ENCODE data around the gene CFAP221. TPM values are rescaled to one million over a fixed set of nuclear protein-coding genes. Genes with fewer than 3 reads are reported as not detected.

Gene CFAP221
- total and polyA plus RNA-seq, 2 experiments from 2014 or later: 0.16 TPM; not detected in 1

GRCh38 chr2:119527999-119528398 is 16.2 kb upstream of the CFAP221 start:
- H3K79me2 ChIP-seq (ENCODE audit: insufficient read depth): no peaks in the 10 kb centered on the region
- 46 to 58% methylated on average over 2 of the region's 2 CpGs for WGBS, 2 experiments (ENCODE audit: low coverage in 1 of 2, low lambda C conversion rate in 2 of 2, missing lambda C conversion rate in 2 of 2)
- H3K27me3 ChIP-seq (replicated peaks; ENCODE audit: insufficient read depth): peaks cover 65% of the 10 kb centered on the region
- TF ChIP-seq EZH2 (IDR thresholded peaks at IDR 0.05; ENCODE audit: insufficient read depth, poor library complexity, severe bottlenecking) (no peak), EZH2phosphoT487 (IDR thresholded peaks at IDR 0.05; ENCODE audit: insufficient read depth, low read depth) (no peak)
- no peaks in the 10 kb centered on the region for H3K36me3 ChIP-seq (ENCODE audit: low read depth)
- H3K27ac ChIP-seq: no peak overlapping the region
- no peak overlapping the region for H3K4me3 ChIP-seq
- DNase-seq: no peak
- no peaks in the 10 kb centered on the region for H3K9me2 ChIP-seq (ENCODE audit: insufficient read depth)
- H3F3A ChIP-seq (ENCODE audit: insufficient read depth): no peaks in the 10 kb centered on the region
- no peak overlapping the region for H3K9ac ChIP-seq
- H2AFZ ChIP-seq: no peak overlapping the region
- in situ Hi-C loops (cut with MboI): no loop called here
- no peaks in the 10 kb centered on the region for H3K9me3 ChIP-seq (ENCODE audit: low read depth)
- no peak overlapping the region for H3K4me2 ChIP-seq (ENCODE audit: unreplicated experiment)
- H4K20me1 ChIP-seq (ENCODE audit: insufficient read depth): no peaks in the 10 kb centered on the region
- H3K4me1 ChIP-seq (ENCODE audit: insufficient read depth): no peaks in the 10 kb centered on the region

GRCh38 chr2:119531292-119531691 is 13.0 kb upstream of the CFAP221 start:
- H3K9ac ChIP-seq: no peak overlapping the region
- no peak for DNase-seq
- peaks cover 33% of the 10 kb centered on the region for H3K27me3 ChIP-seq (replicated peaks; ENCODE audit: insufficient read depth)
- no peaks in the 10 kb centered on the region for H4K20me1 ChIP-seq (ENCODE audit: insufficient read depth)
- H3K27ac ChIP-seq: no peak overlapping the region
- no peaks in the 10 kb centered on the region for H3K36me3 ChIP-seq (ENCODE audit: low read depth)
- no peaks in the 10 kb centered on the region for H3F3A ChIP-seq (ENCODE audit: insufficient read depth)
- TF ChIP-seq EZH2phosphoT487 (IDR thresholded peaks at IDR 0.05; ENCODE audit: insufficient read depth, low read depth) (no peak), EZH2 (IDR thresholded peaks at IDR 0.05; ENCODE audit: insufficient read depth, poor library complexity, severe bottlenecking) (no peak)
- H3K4me2 ChIP-seq (ENCODE audit: unreplicated experiment): no peak overlapping the region
- no peaks in the 10 kb centered on the region for H3K4me1 ChIP-seq (ENCODE audit: insufficient read depth)
- H3K79me2 ChIP-seq (ENCODE audit: insufficient read depth): no peaks in the 10 kb centered on the region
- WGBS, 2 experiments (ENCODE audit: low coverage in 1 of 2, low lambda C conversion rate in 2 of 2, missing lambda C conversion rate in 2 of 2): 18 to 24% methylated on average over 3 of the region's 3 CpGs
- in situ Hi-C loops (cut with MboI): no loop called here
- H2AFZ ChIP-seq: no peak overlapping the region
- no peaks in the 10 kb centered on the region for H3K9me3 ChIP-seq (ENCODE audit: low read depth)
- H3K9me2 ChIP-seq (ENCODE audit: insufficient read depth): no peaks in the 10 kb centered on the region
- H3K4me3 ChIP-seq: no peak overlapping the region

- TF ChIP-seq EZH2 (IDR thresholded peaks at IDR 0.05; ENCODE audit: insufficient read depth, poor library complexity, severe bottlenecking) (no peak), EZH2phosphoT487 (IDR thresholded peaks at IDR 0.05; ENCODE audit: insufficient read depth, low read depth) (no peak)
- in situ Hi-C loops (cut with MboI): no loop called here
Observed at GRCh38 chr2:119533560-119533959, 10.7 kb upstream of the CFAP221 start.

GRCh38 chr2:119536211-119536610 is 8.0 kb upstream of the CFAP221 start:
- no peaks in the 10 kb centered on the region for H3F3A ChIP-seq (ENCODE audit: insufficient read depth)
- H3K4me2 ChIP-seq (ENCODE audit: unreplicated experiment): no peak overlapping the region
- no peak overlapping the region for H3K9ac ChIP-seq
- no peaks in the 10 kb centered on the region for H3K79me2 ChIP-seq (ENCODE audit: insufficient read depth)
- WGBS, 2 experiments (ENCODE audit: low coverage in 1 of 2, low lambda C conversion rate in 2 of 2, missing lambda C conversion rate in 2 of 2): 18 to 22% methylated on average over 6 of the region's 6 CpGs
- no peaks in the 10 kb centered on the region for H3K4me1 ChIP-seq (ENCODE audit: insufficient read depth)
- TF ChIP-seq EZH2 (IDR thresholded peaks at IDR 0.05; ENCODE audit: insufficient read depth, poor library complexity, severe bottlenecking) (no peak), EZH2phosphoT487 (IDR thresholded peaks at IDR 0.05; ENCODE audit: insufficient read depth, low read depth) (no peak)
- no peaks in the 10 kb centered on the region for H3K9me2 ChIP-seq (ENCODE audit: insufficient read depth)
- no peak overlapping the region for H2AFZ ChIP-seq
- H3K36me3 ChIP-seq (ENCODE audit: low read depth): no peaks in the 10 kb centered on the region
- in situ Hi-C loops (cut with MboI): no loop called here
- no peaks in the 10 kb centered on the region for H4K20me1 ChIP-seq (ENCODE audit: insufficient read depth)
- H3K9me3 ChIP-seq (ENCODE audit: low read depth): no peaks in the 10 kb centered on the region
- H3K4me3 ChIP-seq: no peak overlapping the region
- no peak overlapping the region for H3K27ac ChIP-seq
- H3K27me3 ChIP-seq (replicated peaks; ENCODE audit: insufficient read depth): peaks cover 28% of the 10 kb centered on the region; the same call in 1 of the 2 replicates
- DNase-seq: no peak

More at GRCh38 chr2:119533560-119533959, 10.7 kb upstream of the CFAP221 start:
- WGBS, 2 experiments (ENCODE audit: low coverage in 1 of 2, low lambda C conversion rate in 2 of 2, missing lambda C conversion rate in 2 of 2): 9 to 21% methylated on average over 1 of the region's 1 CpG
- Histone ChIP-seq H3K27me3 (replicated peaks; ENCODE audit: insufficient read depth) (peaks cover 28% of the 10 kb centered on the region; the same call in 1 of the 2 replicates), H3K9me3 (ENCODE audit: low read depth) (no peaks in the 10 kb centered on the region), H3F3A (ENCODE audit: insufficient read depth) (no peaks in the 10 kb centered on the region), H3K36me3 (ENCODE audit: low read depth) (no peaks in the 10 kb centered on the region), H3K27ac (no peak overlapping the region), H3K9me2 (ENCODE audit: insufficient read depth) (no peaks in the 10 kb centered on the region), H2AFZ (no peak overlapping the region), H4K20me1 (ENCODE audit: insufficient read depth) (no peaks in the 10 kb centered on the region), H3K4me1 (ENCODE audit: insufficient read depth) (no peaks in the 10 kb centered on the region), H3K9ac (no peak overlapping the region), H3K4me2 (ENCODE audit: unreplicated experiment) (no peak overlapping the region), H3K79me2 (ENCODE audit: insufficient read depth) (no peaks in the 10 kb centered on the region), H3K4me3 (no peak overlapping the region)
- no peak for DNase-seq

- no peak overlapping the region for H3K9ac ChIP-seq
- H3K9me2 ChIP-seq (ENCODE audit: insufficient read depth): no peaks in the 10 kb centered on the region
- H3K4me2 ChIP-seq (ENCODE audit: unreplicated experiment): no peak overlapping the region
- no peak overlapping the region for H3K27ac ChIP-seq
- H3K9me3 ChIP-seq (ENCODE audit: low read depth): no peaks in the 10 kb centered on the region
- no peaks in the 10 kb centered on the region for H3K36me3 ChIP-seq (ENCODE audit: low read depth)
- no peak overlapping the region for H3K4me3 ChIP-seq
- H3K79me2 ChIP-seq (ENCODE audit: insufficient read depth): no peaks in the 10 kb centered on the region
- DNase-seq: no peak
- H4K20me1 ChIP-seq (ENCODE audit: insufficient read depth): no peaks in the 10 kb centered on the region
- WGBS, 2 experiments (ENCODE audit: low coverage in 1 of 2, low lambda C conversion rate in 2 of 2, missing lambda C conversion rate in 2 of 2): 0 to 9% methylated on average over 1 of the region's 1 CpG
- no peaks in the 10 kb centered on the region for H3F3A ChIP-seq (ENCODE audit: insufficient read depth)
- in situ Hi-C loops (cut with MboI): no loop called here
- H2AFZ ChIP-seq: no peak overlapping the region
- peaks cover 28% of the 10 kb centered on the region; the same call in 1 of the 2 replicates for H3K27me3 ChIP-seq (replicated peaks; ENCODE audit: insufficient read depth)
- TF ChIP-seq EZH2 (IDR thresholded peaks at IDR 0.05; ENCODE audit: insufficient read depth, poor library complexity, severe bottlenecking): no peak
- TF ChIP-seq EZH2phosphoT487 (IDR thresholded peaks at IDR 0.05; ENCODE audit: insufficient read depth, low read depth): no peak
- H3K4me1 ChIP-seq (ENCODE audit: insufficient read depth): no peaks in the 10 kb centered on the region
Observed at GRCh38 chr2:119536707-119537106, 7.5 kb upstream of the CFAP221 start.

All from GM23248 (cell line).